ENCODE measurements around the gene PAK2. TPM values are rescaled to one million over a fixed set of nuclear protein-coding genes. Genes with fewer than 3 reads are reported as not detected.

The PAK2 gene
- total RNA-seq, 1 experiment from 2014 or later = 50.7 TPM

DNA sequence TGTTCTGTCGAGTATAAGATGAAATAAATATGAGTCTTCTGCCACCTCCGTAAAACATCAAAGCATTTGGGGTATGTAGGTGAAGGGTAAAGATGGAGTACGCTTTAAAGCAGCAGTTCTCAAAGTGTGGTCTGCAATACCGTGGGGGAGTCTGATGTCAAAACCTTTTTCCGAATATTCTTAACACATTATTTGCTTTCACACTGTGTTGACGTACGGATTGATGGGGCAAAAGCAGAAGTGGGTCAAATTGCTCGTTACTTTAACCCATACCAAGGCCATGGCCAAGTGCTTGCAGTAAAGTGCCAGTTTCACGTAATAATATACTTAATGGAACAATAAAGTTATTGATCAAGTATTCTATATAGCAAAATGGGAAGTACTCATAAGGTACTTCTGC lies 36.3 kb downstream of the PAK2 start (continued):
- TF ChIP-seq, protein P1, sequence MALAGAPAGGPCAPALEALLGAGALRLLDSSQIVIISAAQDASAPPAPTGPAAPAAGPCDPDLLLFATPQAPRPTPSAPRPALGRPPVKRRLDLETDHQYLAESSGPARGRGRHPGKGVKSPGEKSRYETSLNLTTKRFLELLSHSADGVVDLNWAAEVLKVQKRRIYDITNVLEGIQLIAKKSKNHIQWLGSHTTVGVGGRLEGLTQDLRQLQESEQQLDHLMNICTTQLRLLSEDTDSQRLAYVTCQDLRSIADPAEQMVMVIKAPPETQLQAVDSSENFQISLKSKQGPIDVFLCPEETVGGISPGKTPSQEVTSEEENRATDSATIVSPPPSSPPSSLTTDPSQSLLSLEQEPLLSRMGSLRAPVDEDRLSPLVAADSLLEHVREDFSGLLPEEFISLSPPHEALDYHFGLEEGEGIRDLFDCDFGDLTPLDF (CRISPR knock-in tag; IDR thresholded peaks at IDR 0.05) = no peak
- TF ChIP-seq, protein P2, sequence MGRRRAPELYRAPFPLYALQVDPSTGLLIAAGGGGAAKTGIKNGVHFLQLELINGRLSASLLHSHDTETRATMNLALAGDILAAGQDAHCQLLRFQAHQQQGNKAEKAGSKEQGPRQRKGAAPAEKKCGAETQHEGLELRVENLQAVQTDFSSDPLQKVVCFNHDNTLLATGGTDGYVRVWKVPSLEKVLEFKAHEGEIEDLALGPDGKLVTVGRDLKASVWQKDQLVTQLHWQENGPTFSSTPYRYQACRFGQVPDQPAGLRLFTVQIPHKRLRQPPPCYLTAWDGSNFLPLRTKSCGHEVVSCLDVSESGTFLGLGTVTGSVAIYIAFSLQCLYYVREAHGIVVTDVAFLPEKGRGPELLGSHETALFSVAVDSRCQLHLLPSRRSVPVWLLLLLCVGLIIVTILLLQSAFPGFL (CRISPR knock-in tag; IDR thresholded peaks at IDR 0.05; ENCODE audit: borderline replicate concordance) = no peak
- TF ChIP-seq, protein P3, sequence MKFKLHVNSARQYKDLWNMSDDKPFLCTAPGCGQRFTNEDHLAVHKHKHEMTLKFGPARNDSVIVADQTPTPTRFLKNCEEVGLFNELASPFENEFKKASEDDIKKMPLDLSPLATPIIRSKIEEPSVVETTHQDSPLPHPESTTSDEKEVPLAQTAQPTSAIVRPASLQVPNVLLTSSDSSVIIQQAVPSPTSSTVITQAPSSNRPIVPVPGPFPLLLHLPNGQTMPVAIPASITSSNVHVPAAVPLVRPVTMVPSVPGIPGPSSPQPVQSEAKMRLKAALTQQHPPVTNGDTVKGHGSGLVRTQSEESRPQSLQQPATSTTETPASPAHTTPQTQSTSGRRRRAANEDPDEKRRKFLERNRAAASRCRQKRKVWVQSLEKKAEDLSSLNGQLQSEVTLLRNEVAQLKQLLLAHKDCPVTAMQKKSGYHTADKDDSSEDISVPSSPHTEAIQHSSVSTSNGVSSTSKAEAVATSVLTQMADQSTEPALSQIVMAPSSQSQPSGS (CRISPR knock-in tag; IDR thresholded peaks at IDR 0.05; ENCODE audit: borderline replicate concordance, low read depth) = no peak
- TF ChIP-seq, protein P4, sequence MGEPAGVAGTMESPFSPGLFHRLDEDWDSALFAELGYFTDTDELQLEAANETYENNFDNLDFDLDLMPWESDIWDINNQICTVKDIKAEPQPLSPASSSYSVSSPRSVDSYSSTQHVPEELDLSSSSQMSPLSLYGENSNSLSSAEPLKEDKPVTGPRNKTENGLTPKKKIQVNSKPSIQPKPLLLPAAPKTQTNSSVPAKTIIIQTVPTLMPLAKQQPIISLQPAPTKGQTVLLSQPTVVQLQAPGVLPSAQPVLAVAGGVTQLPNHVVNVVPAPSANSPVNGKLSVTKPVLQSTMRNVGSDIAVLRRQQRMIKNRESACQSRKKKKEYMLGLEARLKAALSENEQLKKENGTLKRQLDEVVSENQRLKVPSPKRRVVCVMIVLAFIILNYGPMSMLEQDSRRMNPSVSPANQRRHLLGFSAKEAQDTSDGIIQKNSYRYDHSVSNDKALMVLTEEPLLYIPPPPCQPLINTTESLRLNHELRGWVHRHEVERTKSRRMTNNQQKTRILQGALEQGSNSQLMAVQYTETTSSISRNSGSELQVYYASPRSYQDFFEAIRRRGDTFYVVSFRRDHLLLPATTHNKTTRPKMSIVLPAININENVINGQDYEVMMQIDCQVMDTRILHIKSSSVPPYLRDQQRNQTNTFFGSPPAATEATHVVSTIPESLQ (CRISPR knock-in tag; IDR thresholded peaks at IDR 0.05) = no peak
- TF ChIP-seq ATF3 (CRISPR knock-in tag; conservative IDR thresholded peaks at IDR 0.05) = no peak

- CTCF ChIA-PET = no interaction called here
- peaks cover 19% of the 10 kb centered on the region for H3K9me3 Mint-ChIP-seq
- peak overlapping the region; percentile 44; the same call in 1 of the 2 replicates for H3K27ac Mint-ChIP-seq
- H3K4me1 Mint-ChIP-seq = peaks cover 26% of the 10 kb centered on the region
- peaks cover 41% of the 10 kb centered on the region for H3K36me3 Mint-ChIP-seq
- H3K27me3 Mint-ChIP-seq (ENCODE audit: low read depth) = no peaks in the 10 kb centered on the region
- ATAC-seq = no peak
- H3K4me3 Mint-ChIP-seq = no peak overlapping the region
- DNase-seq (ENCODE audit: low spot score) = no peak
- POLR2A ChIA-PET = no interaction called here
- TF ChIP-seq E2F4 (CRISPR knock-in tag; IDR thresholded peaks at IDR 0.05; ENCODE audit: borderline replicate concordance, low read depth) = no peak
- no peak for TF ChIP-seq GRHL2 (CRISPR knock-in tag; IDR thresholded peaks at IDR 0.05; ENCODE audit: insufficient replicate concordance, severe bottlenecking)
- TF ChIP-seq FOXP1 (CRISPR knock-in tag; IDR thresholded peaks at IDR 0.05; ENCODE audit: borderline replicate concordance) = no peak
- no peak for TF ChIP-seq SMAD4 (CRISPR knock-in tag; IDR thresholded peaks at IDR 0.05)
- TF ChIP-seq, protein P2 (CRISPR knock-in tag; IDR thresholded peaks at IDR 0.05; ENCODE audit: borderline replicate concordance) = no peak
Observed at GRCh38 chr3:196777836-196778235, 38.2 kb downstream of the PAK2 start.

DNA sequence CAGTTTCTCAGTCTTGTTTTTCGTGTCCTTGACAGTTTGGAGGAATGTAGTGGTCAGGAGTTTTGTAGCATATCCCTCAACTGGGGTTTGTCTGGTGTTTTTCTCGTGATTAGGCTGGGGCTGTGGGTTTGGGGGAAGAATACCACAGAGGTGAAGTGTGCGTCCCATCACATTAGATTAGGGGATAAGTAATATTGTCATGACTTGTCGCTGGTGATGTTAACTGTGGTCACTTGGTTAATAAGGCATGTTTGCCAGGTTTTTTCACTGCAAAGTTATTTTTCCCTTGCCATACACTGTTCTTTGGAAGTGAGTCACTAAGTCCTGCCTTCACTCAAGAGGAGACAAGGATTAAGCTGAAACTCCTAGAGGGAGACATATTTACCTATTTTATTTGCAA lies 39.1 kb downstream of the PAK2 start:
- POLR2A ChIA-PET = no interaction called here
- Mint-ChIP-seq H3K4me3 (no peak overlapping the region), H3K36me3 (peaks cover 51% of the 10 kb centered on the region), H3K4me1 (peaks cover 23% of the 10 kb centered on the region), H3K27me3 (ENCODE audit: low read depth) (no peaks in the 10 kb centered on the region), H3K27ac (peak overlapping the region; percentile 62; the same call in 1 of the 2 replicates), H3K9me3 (peaks cover 23% of the 10 kb centered on the region)
- ATAC-seq (no peak), DNase-seq (ENCODE audit: low spot score) (no peak)
- CTCF ChIA-PET = no interaction called here
- TF ChIP-seq GABPB1 (CRISPR knock-in tag; IDR thresholded peaks at IDR 0.05) (no peak), JAZF1 (CRISPR knock-in tag; IDR thresholded peaks at IDR 0.05) (no peak), NFYB (CRISPR knock-in tag; conservative IDR thresholded peaks at IDR 0.05; ENCODE audit: low read depth) (no peak), GTF2I (CRISPR knock-in tag; conservative IDR thresholded peaks at IDR 0.05) (no peak), TEAD1 (CRISPR knock-in tag; IDR thresholded peaks at IDR 0.05) (no peak), FOXP1 (CRISPR knock-in tag; IDR thresholded peaks at IDR 0.05; ENCODE audit: borderline replicate concordance) (no peak), RELA (CRISPR knock-in tag; IDR thresholded peaks at IDR 0.05; ENCODE audit: borderline replicate concordance) (no peak), ATF1 (CRISPR knock-in tag; IDR thresholded peaks at IDR 0.05) (no peak), SP1 (CRISPR knock-in tag; conservative IDR thresholded peaks at IDR 0.05) (no peak), ZNF317 (CRISPR knock-in tag; IDR thresholded peaks at IDR 0.05; ENCODE audit: borderline replicate concordance, low read depth) (no peak)
- TF ChIP-seq, protein P5, sequence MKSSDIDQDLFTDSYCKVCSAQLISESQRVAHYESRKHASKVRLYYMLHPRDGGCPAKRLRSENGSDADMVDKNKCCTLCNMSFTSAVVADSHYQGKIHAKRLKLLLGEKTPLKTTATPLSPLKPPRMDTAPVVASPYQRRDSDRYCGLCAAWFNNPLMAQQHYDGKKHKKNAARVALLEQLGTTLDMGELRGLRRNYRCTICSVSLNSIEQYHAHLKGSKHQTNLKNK (CRISPR knock-in tag; IDR thresholded peaks at IDR 0.05) = no peak
- TF ChIP-seq, protein P6, sequence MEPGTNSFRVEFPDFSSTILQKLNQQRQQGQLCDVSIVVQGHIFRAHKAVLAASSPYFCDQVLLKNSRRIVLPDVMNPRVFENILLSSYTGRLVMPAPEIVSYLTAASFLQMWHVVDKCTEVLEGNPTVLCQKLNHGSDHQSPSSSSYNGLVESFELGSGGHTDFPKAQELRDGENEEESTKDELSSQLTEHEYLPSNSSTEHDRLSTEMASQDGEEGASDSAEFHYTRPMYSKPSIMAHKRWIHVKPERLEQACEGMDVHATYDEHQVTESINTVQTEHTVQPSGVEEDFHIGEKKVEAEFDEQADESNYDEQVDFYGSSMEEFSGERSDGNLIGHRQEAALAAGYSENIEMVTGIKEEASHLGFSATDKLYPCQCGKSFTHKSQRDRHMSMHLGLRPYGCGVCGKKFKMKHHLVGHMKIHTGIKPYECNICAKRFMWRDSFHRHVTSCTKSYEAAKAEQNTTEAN (CRISPR knock-in tag; IDR thresholded peaks at IDR 0.05) = no peak

Data from WTC11 (cell line).